HG03460 (cell line): ENCODE data around the gene PHACTR3.

Experiments
- ATAC-seq: cut with Tn5 transposase; IDR thresholded peaks from one replicate; pipeline ENCODE4 v1.9.1; 2021; ENCODE audit not compliant: unreplicated experiment

PHACTR3 gene

DNA sequence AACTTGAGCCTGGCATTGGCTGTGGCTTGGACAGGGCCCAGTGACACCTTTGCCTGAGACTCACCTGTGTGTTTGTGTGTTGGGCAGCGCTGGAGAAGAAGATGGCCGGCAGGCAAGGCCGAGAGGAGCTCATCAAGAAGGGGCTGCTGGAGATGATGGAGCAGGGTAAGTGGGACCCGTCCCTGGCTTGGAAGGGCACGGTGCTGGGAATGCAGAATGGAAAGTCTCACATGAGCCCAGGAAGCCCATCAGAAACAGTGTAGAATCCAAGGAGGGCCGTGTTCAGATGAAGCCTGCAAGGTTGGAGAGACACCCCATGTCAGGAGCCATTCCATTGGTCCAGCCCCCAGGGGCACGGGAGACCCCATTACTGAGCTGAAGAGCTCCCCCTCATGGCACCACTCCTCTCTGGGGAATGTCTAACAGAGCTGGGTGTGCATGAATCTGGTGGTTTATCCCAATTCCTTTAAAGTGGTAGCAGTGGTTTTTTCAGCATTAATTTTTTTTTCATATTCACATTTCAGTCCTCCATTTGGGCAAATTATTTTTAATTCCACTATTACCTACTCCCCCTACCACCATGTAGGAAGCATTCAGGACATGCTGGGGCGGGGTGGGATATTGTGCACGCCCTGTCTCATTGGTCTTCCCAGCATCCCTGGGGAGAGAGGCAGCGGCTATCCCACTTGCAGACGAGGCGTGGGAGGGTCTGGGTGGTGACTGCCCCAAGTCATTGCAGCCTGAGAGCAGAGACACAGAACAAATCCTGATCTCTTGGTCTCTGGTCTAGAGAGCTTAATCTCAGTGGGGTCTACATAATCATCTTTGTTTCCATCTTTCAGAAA, 143.6 kb downstream of the PHACTR3 start:
- no peak for ATAC-seq

DNA sequence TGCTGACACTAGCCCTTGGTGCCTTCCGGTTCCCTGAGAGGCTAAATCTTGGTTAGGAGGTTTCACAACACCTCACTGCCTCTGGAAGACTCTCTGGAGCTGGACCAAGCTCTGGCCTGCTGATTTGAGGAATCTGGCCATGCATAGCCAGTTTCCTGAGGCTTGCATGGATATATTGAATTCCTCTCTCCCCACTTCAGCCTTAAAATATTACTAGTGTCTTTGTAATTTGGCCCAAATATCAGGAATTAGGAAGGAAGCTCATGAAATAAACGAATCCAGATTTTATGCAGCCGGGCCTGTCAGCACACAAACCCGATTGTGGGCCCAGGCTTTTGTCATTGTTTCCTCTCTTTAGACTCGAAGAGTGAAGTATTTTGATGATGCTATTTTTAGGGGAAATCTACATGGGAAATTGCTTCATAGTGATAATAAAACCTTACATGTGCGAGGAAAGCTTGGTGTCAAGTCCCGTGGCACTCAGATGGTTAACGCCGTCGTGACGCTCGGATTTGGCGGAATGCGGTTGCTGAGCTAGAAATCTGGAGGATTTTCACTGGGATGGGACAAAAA, 144.4 kb downstream of the PHACTR3 start:
- ATAC-seq: no peak

DNA sequence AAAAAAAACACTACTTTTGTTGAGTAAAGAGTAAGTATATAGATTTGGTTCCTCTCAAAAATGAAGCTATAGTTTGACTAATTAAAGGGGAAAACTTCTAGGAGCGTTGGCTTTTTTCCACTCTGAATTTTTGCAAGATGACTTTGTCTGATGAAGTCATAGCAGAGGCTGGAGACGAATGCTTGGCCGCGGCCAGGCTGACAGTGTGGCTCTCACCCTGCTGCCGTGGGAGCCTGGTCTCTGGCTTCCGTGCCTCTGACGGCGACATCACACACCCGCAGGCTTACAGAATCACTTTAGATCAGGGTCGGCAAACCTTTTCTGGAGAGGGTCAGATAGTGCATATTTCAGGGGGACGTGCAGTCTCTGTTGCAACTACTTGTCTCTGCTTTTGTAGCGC, 145.0 kb downstream of the PHACTR3 start:
- ATAC-seq: no peak

DNA sequence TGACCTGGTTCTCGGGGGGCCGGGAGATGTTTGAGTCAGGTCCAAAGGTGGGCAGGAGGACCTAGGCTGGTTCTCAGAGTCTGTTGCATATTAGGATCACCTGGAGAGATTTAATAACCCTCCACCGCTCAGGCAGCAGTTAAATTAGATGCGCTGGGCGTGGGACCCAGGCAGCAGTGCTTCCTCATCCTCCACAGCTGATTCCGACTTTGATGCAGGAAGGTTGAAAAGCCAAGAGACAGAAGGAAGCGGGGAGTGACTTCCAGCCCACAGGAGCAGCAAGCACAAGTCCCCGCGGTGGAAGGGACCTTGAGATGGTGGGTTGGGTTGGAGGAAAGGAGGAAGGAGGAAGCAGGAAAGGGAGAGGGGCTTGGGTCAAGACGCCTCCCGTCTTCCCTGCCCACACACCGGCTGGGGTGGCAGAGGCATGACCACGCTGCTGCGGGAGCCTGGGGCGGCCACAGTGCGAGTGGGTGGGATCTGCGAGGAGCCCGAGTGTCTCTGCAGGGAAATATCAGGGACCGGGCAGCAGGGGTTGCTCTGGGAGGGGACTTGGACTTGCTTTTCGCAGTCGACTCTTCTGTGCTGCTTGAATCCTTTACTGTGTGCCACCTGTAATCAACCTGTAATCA, 146.0 kb downstream of the PHACTR3 start:
- no peak for ATAC-seq

DNA sequence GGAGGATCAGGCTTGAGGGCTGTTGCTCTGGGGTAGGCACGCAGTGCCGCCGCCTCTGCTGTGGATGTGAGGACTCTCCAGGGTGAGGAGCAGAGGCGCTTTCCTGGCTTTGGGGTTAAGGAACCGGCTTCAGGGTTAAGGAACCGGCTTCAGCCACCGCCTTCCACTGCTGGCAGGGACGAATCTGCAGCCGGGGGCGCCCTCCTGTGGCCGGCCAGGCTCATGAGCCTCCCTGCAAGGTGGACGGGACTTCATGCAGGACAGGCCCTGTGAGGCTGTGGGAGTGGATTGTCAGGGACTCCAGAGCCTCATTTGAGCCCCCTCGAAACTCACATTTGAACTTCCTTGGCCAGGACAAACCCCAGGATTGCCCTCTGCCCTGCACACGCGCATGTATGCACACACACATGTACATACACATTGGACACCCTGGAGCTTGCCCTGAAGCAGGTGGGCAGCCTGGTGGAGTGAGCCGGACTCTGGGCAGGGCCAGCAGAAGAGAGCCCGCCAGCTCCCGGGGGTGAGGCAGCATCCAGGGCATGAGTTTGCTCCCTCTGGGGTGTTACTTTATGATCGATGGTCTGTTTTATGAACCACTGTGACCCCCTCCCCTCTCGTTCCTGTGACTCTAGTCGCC, 146.9 kb downstream of the PHACTR3 start:
- ATAC-seq: no peak

DNA sequence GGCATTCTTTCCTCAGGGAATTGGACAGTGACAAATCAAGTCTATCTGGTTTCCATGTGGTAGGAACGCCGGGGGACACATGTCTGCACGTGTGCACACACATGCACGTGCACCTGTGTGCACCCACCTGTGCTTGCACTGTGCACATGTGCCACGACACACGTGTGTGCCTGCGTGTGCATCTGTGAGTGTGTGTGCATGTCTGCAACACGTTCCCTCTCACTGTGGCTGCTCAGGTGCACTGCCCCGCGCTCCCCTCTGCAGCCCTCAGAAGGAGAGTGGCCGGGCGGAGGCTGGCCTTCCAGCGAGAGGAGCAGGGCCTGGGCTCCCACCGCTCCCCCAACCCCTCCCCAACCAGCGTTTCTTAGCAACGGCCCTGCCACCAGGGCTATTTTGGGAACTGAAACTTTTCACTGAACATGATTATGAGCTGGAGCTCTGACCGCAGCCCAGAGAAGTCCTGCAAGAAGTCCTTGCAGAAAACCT, 147.8 kb downstream of the PHACTR3 start:
- ATAC-seq: peak; percentile 67

DNA sequence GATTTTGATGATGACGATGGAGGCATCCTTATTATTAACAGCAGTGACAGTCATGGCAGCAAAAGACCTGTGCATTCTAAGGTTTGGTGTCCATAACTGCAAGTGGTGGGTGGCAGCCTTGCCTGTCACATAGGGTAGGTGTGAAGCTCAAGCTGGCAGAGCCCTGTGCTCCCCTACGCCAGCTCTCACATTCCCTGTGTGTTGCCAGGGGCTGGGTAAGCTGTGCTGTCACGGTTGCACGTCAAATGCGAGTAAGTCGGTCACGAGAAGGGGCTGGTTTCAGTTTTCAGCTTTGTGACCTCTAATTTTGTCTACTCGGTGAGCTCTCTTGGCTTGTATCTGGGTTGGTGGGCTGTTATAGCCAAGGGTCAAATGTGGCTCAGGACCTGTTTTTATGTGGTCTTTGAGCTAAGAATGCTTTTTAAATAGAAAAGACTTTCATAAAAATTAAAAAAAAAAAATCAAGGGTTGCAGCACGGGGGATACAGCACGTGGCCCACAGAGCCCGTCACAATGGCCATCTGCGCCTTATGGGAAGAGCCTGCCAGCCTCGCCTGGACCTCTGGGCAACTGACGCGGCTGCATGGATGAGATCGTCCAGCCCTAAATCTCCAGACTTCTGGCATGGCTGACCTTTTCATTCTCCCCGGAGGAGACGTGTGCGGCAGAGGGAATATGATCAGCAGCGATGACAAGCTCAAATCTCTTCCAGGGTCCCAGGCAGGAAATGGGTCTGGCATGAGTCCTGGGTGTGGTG, 148.5 kb downstream of the PHACTR3 start:
- ATAC-seq: no peak

DNA sequence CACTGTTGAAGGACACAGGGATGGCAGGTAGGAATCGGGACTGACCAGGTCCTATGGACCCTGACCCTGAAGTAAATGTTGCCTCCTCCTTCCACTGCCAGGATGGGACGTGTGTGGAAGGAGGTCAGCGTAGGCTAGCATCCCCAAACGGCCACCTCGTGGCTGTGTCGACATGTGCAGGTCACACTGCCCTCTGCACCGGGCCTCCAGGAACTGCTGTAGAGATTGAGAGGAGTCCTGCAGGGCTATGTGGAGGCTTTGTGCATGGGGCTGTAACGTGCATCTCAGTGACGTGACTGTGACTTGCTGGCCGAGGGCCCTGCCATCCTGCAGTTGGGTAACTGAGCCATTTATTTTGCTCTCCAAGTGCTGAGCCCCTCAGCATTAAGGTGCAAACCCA, 149.5 kb downstream of the PHACTR3 start:
- no peak for ATAC-seq

DNA sequence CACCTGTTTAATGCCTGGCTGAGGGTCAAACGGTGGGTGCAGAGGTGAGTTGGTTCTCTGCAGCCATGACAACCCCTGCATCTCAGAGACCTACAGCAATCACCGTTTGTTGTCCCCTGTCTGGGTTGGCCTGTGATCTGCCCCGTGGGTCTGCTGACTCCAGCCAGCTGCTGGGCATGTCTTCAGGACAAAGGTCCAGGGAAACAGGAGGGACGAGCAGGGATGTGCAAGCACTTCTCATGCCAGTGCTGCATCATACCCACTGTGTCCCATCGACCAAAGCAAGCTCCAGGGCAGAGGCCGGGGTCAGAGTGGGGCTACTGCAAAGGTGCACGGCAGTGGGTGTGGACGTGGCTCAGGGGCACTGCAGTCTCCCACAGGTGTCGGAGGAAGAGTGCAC, 150.2 kb downstream of the PHACTR3 start:
- no peak for ATAC-seq

DNA sequence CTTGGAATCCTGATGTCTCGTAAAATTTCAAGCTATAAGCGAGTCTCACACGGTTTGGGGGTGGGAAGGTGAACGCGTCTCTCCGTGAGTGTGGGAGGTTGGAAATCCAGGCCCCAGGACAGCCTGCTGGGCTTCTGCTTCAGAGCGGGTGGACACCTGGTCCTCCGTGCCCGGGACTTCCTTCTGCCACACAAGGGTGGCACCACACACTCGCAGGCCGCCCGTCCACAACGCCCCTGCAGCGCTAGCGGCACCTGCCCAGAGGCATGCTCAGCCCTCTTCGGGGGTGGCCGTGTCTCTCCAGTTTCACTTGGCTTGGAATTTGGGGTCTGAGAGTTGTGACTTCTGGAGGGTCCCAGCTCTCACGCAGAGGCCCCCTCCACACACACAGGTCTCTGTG, 151.9 kb downstream of the PHACTR3 start:
- no peak for ATAC-seq

DNA sequence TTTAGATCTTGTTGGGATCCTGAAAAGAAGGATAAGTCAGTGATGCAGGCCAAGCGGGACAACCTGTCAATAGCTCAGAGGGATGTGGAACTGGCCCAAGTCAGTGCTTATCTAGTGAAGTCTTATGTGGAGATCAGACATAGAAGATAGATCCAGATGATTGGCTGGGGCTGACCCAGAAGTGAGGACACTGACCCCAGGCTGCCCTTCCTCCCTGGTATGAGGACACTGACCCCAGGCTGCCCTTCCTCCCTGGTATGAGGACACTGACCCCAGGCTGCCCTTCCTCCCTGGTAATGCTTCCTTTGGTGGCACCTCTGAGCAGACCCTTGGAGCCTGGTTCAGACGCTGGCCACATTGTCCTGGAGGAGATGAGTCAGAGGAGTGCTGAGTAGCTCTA, 159.7 kb downstream of the PHACTR3 start:
- ATAC-seq: no peak

DNA sequence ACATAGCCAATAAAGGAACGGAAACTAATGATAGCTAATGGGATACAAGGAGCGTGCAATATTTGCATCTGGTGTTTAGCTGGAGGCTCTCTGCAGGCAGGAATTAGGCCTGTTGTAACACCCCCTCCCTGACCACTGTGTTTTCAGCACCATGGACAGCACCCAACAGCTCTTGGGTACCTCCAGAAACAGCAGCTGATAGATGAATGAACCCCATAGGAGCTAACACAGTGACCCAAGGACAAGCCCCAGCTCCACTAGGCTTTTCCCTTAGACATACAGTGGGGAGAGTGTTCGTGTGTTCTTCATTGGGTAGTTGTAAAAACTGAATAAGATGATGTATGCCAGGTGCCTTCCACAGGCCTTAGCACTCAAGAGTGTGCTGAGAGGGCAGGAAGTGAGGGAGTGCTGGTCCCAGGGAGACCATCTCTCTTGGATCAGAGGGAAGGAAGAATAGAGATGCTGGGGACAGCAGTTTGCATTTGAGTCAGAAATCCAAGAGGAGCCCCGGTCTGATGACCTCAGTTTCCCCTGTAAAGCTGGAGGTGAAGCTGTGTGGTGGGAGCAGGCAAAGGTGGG, 161.3 kb downstream of the PHACTR3 start:
- no peak for ATAC-seq

DNA sequence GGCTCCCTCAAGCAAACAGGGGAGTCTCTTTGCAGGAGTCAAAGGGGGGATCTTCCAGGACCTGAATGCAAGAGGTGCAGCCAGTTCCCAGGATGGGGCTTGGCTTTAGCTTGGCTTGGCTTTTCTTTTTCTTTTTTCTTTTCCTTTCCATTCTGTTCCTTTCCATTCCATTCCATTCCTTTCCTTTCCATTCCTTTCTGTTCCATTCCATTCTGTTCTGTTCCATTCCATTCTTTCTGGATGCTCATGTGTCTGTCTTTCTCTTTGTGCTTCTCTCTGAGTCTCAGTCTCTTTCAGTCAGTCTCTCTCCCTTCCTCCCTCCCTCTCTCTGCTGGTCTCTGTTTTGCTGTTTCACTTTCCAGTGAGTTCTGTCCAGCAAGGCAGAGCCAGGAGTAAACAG, 163.3 kb downstream of the PHACTR3 start:
- ATAC-seq: no peak

DNA sequence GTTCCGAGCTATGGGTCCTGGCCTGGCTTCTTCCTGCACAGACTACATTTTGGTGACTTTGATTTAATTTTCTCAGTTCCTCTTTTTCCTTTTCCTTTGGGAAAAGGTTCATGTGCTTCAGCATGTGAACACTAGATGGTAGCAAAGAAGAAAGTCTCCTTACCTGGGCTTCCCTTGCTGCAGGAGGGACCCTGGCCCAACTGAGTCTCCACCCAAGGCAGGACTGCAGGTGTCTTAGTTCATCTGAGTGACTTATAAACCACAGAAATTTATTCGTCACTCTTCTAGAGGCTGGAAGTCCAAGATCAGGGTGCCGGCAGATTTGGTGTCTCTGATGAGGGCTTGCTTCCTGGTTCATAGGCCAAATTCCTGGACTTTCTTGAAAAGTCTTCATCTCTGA, 165.9 kb downstream of the PHACTR3 start:
- ATAC-seq: no peak

DNA sequence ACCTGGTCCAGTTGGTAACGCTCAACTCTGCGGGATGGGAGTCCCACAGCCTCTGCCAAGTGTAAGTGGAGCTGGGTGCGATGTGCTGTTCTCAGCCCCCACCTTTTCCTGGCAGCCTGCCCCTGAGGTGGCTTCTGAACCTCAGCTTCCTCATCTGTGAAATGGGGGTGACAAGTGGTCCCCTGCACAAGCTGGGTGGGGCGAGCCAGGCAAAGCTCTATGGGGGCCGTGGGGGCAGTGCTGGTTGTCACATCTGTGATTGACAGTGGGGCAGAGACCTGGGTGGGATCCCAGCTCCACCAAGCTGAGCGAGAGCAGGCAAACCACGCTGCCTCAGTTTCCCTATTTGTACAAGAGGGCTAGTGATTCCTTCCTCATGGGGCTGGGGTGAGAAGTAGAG, 166.5 kb downstream of the PHACTR3 start:
- ATAC-seq: no peak

DNA sequence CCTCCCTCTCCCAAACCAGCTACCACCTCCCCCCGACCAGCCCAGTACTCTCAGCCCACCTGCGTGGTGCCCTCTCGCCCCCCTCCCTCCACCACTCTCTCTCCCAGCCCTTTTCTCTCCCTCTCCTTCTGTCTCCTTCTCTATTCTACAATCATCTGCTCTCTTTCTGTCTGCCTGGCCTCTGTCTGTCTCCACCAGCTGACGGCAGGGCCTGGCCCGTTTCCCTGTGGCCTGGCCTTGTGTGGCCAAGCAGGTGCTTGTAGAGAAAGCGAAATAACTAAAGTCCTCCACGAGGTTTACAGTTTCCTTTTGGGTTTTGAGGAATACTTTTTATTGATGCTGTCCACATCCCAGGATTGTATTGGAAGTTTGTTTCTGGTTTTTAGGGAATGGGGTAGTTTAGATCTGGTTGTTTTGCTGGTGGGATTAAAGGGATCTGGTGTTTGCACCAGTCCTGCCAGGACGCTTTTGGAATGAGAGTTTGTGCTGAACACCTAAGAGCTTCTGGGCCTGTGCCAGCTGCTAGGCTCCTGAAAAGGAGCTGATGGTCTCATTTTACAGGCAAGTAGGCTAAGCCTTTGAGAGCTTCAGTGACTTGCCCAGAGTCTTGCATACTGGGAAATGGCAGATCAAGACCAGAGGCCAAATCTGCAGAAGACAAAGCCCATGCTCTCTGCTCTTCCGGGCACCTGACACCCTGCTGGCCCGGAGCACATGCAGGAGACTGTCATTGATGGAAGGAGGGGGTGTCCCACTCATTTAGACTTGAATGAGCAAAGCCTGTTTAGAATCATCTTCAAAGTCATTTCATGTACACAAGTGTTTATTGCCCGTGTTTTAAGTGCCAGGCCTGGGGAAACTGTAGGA, 167.4 kb downstream of the PHACTR3 start:
- no peak for ATAC-seq

DNA sequence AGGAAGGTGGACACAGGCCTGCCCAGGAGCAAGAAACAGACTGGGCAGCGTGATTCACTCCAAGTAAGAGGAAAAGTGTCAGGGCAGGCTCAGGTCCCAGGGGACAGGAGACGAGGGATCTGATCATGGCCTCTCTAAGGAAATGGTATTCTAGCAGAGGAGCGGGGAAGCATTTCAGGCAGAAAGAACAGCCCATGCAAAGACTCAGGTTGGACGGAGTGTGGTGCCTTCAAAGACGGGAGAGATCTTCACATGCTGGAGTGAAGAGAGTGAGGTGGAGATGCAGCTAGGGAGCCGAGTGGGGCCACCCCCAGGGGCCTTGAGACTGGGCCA, 168.0 kb downstream of the PHACTR3 start:
- no peak for ATAC-seq

DNA sequence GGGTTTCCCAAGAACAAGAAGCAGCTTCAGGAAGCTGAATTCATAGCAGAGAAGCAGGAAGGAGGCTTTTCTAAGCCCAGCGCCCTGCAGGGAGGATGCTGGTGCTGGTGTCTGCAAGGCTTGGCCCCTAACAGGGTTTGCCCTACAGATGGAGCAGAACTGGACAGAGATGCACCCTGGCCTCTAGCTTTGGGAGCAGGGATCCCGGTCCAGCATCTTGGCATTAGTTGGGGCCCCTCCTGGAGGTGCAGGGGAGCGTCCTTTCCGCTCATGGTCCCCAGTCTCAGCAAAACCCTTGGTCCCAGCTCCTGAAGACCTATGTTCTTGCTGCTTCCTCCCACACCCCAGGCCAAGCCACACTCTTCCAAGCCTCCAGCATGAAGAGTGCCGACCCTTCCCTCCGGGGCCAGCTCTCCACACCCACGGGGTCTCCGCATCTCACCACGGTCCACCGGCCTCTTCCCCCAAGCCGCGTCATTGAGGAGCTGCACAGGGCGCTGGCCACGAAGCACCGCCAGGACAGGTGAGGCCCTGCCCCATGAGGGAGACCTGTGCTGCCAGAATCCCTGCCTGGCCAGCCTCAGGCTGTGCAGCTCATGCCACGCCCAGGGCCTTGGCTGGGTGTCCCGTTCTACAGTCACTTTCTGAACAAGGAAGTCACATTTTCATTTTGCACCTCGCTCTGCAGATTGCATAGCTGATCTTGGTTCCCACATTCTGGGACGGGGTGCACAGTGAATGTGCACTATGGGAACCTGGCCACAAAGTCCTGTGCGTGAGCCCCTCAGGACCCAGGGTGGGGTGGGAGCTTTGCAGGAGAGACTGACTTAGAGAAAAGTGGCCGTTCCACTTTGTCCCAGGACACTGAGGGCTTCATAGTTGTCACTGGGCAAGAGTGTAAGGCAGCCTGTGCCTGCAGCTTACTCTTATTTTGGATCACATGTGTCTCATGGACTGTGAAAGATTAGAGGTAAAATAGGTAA, 168.9 kb downstream of the PHACTR3 start:
- ATAC-seq: no peak

DNA sequence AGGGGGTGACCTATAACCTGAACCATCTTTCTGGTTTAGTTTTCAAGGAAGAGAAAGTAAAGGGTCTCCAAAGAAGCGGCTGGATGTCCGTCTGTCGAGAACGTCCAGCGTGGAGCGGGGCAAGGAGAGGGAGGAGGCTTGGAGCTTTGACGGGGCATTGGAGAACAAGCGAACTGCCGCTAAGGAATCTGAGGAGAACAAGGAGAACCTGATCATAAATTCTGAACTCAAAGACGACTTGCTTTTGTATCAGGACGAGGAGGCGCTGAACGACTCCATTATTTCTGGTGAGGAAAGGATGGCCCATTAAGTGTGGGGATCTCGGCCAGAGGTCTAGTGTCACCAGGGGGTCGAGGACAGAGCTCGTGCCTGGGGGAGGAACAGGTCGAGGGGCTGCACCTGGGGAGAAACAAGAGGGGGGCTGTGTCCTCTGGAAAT, 169.9 kb downstream of the PHACTR3 start:
- no peak for ATAC-seq
